HG02885 (cell line): Measurements from ENCODE around the gene WDPCP.
"Not testable (repeated sequence)": the region's sequence is repeated elsewhere in the genome, so short reads cannot be mapped to it uniquely, and the experiment has no call there.

Experiments
- ATAC-seq: cut with Tn5 transposase; IDR thresholded peaks from one replicate; pipeline ENCODE4 v1.9.1; 2021; ENCODE audit warnings: mild to moderate bottlenecking; ENCODE audit not compliant: unreplicated experiment, poor library complexity

WDPCP gene

GRCh38 chr2:63588385-63589147 lies at the start of gene WDPCP, which contains the start of gene MDH1:
TSS of gene WDPCP (minus strand) at chr2:63588477. CDS start at chr2:63588271, 206 bp downstream.
TSS of gene MDH1 (plus strand) at chr2:63588963. CDS start at chr2:63589044, 81 bp downstream.
- peak; percentile 85 for ATAC-seq

GRCh38 chr2:63632382-63632781 lies 44.1 kb upstream of the WDPCP start:
- ATAC-seq, result no peak

DNA sequence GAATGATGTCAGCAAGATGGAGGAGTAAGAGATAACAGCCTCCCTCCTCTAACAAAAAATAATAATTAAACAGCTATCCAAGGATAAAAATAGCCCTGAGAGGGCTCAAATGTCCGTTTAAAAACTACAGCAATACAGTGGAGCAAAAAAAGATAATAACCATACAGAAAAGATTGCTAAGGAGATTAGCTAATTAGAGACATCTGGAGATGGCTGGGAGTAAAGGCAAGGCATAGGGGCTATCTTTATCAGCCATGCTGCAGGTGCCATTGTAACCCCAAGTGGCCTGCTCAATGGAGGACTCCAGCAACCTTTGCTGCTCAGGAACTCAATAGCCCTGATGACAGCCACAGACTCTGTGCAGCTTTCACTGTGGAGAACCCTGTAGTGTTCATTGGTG lies 43.2 kb upstream of the WDPCP start:
- ATAC-seq, result no peak

DNA sequence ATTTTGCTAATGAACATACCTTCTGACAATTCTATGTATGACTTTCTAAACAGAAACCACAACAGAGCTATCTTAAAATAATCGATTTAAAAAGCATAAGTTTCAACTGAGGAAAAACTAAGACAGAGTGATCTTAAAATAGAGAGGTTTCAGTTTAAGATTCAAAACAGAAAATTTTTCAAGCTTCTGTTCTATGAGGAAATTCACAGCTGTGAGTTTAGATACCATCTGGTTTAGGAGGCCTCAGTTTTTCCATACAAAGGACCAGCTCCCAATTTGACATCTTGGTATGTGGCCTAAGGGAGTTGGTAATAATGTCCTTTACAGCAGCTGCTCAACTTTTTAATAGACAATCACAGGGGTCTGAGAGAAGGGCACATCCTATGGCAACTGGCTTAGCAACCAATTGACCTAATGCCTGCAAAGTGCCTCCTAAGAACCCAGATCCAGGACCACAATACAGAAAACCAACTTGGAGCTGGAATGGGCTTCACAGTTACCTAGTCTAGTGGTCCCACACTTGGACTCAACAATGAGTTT lies 40.2 kb upstream of the WDPCP start:
- ATAC-seq, result peak; percentile 47

- ATAC-seq, result no peak
Measured at GRCh38 chr2:63627866-63628265, 39.6 kb upstream of the WDPCP start.

DNA sequence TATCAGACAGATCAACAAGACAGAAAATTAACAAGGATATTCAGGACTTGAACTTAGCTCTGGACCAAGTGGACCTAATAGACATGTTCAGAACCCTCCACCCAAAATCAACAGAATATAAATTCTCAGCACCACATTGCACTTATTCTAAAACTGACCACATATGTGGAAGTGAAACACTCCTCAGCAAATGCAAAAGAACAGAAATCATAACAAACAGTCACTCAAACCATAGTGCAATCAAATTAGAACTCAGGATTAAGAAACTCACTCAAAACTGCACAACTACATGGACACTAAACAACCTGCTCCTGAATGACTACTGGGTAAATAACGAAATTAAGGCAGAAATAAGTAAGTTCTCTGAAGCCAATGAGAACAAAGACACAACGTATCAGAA lies 35.5 kb upstream of the WDPCP start:
- not testable (repeated sequence) for ATAC-seq

GRCh38 chr2:63622751-63623150 lies 34.5 kb upstream of the WDPCP start:
- ATAC-seq, result no peak

GRCh38 chr2:63619328-63619727 lies 31.1 kb upstream of the WDPCP start:
- ATAC-seq, result no peak

DNA sequence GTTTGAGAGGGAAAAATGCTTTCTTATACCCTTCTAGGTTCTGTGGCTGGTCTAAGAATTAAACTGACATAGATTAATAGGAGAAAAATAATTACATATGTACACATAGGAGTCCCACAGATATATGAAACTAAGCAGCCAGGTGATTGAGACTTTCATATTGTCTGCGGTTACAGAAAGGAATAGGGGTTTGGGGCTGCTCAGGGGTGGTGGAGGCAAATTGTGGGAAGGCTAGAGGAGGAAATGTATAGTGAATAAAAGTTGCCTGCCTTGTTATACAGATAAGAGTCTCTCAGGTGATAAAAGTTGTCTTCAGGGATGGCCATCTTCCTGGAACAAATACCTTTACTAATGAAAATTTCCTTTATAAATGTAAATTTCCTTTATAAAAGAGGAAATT lies 29.1 kb upstream of the WDPCP start:
- no peak for ATAC-seq

DNA sequence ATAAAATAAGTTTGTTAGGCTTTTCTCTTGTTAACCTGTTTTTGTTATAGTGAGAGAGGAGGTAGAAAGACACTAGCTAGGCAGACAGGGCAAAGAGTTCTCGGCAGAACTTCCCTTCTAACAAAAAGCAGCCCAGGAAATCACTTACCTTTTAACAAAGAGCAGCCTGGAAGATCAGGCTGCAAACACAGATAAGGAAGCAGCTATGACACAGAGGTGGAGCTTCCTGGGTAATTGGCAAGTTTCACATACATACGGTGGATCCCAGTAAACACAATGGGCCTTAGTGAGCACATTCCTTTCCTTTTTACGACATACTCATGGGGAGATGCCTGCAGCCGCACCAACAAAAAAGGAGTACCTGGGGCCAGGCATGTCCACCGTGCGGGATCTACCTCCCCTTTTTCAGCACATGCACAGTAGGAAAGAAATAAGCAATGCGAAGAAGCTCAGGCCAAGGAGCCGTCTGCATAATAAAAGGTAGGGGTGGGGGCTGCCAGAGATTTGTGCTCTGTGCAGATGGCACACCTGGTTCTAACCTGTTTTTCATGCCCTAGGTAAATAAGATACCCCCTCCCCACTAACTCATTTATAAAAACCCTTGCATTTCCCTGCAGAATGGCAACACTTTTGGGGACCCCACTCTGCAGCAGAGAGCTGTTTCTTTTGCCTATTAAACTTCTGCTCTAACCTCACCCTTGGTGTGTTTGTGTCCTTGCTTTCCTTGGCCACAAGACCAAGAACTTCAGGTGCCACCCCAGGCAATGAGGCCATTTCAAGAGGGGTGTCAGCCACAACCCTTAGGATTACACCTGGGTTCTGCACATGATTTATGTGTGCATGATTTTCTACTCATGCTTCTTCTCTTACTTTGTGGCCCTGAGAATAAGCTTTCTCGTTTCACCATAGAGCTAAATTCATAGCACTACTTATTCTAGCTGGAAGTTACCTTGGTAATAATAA lies 27.0 kb upstream of the WDPCP start:
- no peak for ATAC-seq

- no peak for ATAC-seq
Measured at GRCh38 chr2:63614448-63614968, 26.2 kb upstream of the WDPCP start.

- ATAC-seq, result no peak
Measured at GRCh38 chr2:63613391-63613901, 25.2 kb upstream of the WDPCP start.

DNA sequence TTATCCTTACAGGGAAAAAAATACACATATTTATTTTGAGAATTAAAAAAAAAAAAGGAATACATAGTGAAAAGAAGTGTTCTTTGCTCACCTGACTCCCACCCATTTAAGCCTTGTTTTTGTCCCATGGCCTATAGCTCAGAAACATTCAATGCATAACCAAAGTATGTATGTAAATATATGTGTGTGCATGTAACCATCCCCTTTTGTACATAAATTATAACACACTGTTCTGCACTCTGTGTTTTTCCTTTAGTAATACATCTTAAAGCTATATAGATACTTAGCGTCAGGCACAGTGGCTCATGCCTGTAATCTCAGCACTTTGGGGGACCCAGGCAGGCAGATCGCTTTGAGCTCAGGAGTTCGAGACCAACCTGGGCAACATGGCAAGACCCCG lies 22.2 kb upstream of the WDPCP start:
- ATAC-seq, result no peak

GRCh38 chr2:63608865-63609264 lies 20.6 kb upstream of the WDPCP start:
- ATAC-seq, result not testable (repeated sequence)

- no peak for ATAC-seq
Measured at GRCh38 chr2:63604666-63605065, 16.4 kb upstream of the WDPCP start.

DNA sequence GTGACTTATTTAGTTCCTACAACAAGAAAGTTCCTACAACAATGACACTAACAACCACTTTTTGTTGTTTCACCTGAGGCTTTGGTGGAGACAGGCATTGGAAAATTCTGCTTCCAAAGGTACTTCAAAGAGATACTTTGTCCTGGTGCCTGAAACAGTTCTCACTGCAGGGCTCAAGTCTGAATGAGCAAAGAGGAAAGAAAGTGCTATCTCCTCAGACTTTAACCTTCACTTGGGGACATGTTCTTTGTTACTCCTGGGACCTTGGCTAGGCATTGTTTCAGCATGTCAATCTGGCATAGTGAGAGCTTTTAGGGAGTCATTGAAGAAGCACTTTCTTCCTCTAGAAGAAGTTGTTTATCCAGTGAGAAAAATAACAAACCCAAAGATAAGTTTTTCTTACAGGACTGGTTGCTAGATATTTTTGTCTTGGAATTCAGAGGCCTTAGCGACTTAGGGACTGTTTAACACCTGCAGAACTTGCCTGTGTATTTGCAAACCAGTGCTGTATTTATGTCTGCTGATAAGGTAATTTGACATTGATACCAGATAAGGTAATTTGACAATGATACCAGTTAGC lies 12.7 kb upstream of the WDPCP start:
- ATAC-seq, result no peak

GRCh38 chr2:63598981-63599380 lies 10.7 kb upstream of the WDPCP start:
- ATAC-seq, result no peak

DNA sequence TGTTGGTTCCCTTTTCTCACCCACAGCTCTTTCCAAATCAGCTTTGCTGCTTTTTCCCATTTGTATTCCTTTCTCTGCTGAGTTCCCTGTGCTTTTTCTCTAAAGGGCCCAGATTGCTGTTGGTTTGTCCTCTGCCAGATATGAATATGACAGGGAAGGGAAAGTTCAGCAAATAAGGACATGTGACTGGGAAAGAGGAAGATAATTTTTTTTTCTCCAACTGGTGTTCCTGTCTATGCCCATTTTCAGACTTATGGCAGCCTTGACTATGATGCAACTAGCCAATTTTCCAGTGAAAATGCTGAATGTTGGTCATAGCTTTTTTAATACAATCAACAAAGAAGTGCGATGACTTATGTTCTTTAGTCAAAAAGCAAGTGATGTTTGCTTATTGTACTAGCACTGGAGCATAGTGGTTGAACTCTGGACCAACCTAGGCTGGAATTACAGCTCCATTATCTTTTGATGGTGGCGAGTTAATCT lies 8.2 kb upstream of the WDPCP start:
- no peak for ATAC-seq

GRCh38 chr2:63594660-63595059 lies 6.4 kb upstream of the WDPCP start:
- no peak for ATAC-seq

DNA sequence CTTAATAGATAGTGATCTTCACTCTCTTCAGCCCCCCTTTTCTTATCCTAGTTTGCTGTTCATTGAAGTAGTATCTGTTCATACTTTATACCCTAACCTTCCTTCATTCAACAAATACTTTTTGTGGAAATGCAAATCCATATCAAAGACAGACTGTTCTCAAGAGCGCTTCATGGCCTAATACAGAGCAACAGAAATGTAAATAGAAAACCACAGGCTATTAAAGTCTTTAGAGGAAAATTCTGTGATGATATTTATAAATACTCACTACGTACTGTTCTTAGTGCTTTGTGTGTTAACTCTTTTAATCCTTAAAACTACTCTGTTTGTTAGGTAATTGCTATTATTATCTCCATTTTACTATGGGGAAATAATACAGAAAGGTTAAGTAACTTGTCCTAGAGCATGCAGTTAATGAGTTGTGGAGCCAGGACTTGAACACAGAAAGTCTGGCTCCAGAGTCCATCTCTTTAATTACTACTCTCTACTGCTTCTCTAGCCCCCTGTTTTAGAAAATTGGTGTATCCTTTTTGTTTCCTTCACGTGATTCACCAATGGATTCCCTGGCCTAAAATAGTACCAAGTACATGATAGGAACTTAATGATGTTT lies 3.4 kb upstream of the WDPCP start:
- ATAC-seq, result no peak
